Activated T-helper 9 cell treated with anti-CD3 and anti-CD28 coated beads, Interleukin-2, amount 50 U/mL, for 16 hours (primary cell): ENCODE results near the gene GSK3A.
A peak's percentile ranks its signal among the peaks of the same experiment; 100 is the strongest.

Experiments
- DNase-seq: peaks from one replicate; pipeline ENCODE4 v3.0.0-alpha.2; 2020; ENCODE audit warnings: low read depth

Gene GSK3A

DNA sequence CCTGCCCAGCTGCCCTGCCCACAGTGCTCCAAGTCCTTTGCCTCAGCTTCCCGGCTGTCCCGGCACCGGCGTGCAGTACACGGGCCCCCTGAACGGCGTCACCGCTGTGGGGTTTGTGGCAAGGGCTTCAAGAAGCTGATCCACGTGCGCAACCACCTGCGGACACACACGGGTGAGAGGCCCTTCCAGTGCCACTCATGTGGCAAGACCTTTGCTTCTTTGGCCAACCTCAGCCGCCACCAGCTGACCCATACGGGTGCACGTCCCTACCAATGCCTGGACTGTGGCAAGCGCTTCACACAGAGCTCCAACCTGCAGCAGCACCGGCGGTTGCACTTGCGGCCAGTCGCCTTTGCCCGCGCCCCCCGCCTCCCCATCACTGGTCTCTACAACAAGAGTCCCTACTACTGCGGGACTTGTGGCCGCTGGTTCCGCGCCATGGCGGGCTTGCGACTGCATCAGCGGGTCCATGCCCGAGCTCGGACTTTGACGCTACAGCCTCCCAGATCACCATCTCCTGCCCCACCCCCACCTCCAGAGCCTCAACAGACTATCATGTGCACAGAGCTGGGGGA, 16.6 kb downstream of the GSK3A start:
- no peak for DNase-seq

DNA sequence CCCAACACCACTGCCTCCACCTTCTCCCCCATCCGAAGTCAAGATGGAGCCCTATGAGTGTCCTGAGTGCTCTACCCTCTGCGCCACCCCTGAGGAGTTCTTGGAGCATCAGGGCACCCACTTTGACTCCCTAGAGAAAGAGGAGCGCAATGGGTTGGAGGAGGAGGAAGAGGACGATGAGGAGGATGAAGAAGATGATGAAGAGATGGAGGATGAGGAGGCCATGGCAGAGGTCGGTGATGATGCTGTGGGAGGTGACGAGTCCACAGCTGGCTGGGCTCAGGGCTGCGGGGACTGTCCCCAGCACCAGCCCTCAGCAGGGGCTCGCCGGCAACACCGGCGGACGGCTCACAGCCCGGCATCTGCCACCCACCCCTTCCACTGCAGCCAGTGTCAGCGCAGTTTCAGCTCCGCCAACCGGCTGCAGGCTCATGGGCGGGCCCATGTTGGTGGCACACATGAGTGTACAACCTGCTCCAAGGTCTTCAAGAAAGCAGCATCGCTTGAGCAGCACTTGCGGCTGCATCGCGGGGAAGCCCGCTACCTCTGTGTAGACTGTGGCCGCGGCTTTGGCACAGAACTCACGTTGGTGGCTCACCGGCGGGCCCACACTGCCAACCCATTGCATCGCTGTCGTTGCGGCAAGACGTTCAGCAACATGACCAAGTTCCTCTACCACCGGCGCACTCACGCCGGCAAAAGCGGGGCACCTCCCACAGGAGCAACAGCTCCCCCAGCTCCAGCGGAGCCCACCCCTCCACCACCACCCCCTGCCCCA, 17.3 kb downstream of the GSK3A start:
- DNase-seq = no peak

- DNase-seq = no peak
These were observed 21.7 kb downstream of the GSK3A start for GRCh38 chr19:42220751-42221097.

GRCh38 chr19:42219812-42220750, 22.3 kb downstream of the GSK3A start, which contains the start of gene ZNF526:
TSS of gene ZNF526 (plus strand) at chr19:42220312. CDS start at chr19:42224404, 4,092 bp downstream.
- peak; percentile 95 for DNase-seq

DNA sequence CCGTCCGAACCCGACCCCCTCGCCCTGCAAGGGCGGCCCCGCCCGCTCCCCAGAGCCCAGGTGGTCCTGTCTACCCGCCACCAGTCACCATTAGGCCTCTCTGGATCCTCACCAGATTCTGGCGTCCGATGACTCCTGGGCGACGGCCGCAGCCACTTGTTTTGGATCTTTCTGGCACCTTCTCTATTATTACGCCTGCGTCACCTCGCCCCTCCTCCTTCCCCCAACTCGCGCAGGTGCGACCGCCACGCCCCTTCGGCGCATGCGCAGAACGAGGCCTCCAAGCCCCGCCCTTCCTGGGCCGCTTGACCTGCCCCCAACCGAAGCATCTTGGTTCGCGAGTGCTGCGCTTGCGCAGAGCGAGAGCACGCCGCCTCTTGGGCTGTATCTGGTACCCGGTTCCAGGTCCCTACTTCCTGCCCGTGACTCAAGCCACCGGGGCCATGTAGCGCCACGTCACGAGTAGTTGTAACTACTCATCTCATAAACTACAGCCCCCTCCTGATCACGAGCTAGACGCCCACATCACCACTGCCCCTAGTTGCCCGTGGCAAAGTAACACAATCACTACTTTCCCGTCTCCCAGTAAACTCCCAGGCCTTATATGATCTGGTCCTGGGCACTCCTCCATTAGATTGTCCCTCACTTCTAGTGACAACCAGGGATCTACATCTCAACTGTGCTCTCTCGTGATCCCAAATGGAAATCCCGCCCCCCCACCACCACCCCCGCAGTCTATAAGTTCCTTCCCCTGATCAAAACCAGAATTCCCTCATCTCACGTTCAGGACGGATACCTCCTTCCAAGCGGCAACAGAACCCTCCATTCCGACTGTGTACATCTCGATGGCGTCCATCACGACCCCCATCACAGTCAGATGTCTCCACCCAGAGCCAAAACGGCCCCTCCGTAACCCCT, 24.6 kb downstream of the GSK3A start, which contains the start of gene DEDD2:
Gene DEDD2, minus strand, starts transcription at position 158 of the 918 bp plus-strand sequence. CDS start 670 bp downstream, outside the sequence.
- peak; percentile 99 for DNase-seq

DNA sequence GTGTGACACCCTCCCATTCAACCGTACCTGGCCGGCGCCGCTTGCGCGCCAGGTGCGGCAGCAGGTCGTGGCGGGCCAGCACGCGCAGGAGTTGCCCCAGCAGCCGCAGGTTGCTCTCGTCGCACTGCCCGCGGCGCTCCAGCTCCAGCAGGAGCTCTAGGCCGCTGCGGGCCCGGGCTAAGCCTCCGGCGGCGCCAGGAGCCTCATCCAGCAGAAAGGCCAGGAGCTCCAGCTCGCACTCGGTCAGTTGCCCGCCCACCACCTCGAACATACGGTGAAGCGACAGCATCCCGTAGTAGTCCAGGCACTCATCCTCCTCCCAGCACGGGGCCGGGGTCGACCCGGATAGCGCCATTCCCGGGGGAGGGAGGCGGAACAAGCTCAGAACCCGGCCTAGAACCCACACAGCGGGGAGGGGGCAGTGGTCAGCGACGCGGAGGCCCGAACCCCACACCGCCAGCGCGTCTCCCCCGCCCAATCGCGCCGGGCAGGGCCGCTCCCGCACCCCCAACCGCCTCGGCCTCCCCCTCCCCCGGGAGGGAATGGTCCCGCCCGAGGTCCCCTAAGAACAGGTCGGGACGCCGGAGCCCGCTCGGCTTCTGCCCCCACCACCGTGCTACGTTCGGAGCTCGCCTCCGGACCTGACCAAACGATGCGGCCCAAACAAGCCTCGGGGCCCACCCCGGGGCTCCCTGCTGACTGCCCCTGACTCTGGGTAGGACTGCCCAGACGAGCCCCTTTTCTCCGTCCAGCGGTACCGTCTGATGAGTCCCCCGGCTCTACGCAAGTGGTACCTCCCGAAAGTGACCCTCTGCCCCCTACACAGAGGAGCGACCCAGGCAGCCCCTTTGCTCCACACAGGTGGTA, 25.5 kb downstream of the GSK3A start:
- peak; percentile 12 for DNase-seq

- DNase-seq = no peak
These were observed 27.5 kb downstream of the GSK3A start for GRCh38 chr19:42214810-42215485.

DNA sequence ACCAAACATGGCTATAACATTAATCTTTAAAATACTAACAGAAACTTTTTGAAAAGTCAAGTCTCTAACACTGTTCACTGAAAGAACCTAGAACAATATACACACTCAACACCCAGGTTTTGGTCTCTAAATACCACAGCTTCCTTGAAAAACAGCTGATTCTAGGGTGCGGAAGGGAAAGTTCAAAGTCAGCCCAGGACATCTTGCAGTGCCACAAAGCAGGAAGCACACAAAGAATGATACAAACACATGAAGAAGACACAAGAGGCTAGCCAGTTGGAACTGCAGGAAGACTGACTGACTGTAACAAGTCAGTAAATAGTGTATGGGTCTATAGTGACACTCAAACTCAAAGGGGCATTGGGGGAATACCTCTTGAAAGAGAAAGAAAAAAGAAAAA, 29.5 kb downstream of the GSK3A start:
- DNase-seq = no peak

GRCh38 chr19:42208612-42209011, 33.8 kb downstream of the GSK3A start:
- no peak for DNase-seq

GRCh38 chr19:42207767-42208271, 34.6 kb downstream of the GSK3A start:
- no peak for DNase-seq

GRCh38 chr19:42206871-42207755, 35.3 kb downstream of the GSK3A start:
- no peak for DNase-seq

GRCh38 chr19:42204664-42205063, 37.7 kb downstream of the GSK3A start:
- no peak for DNase-seq

DNA sequence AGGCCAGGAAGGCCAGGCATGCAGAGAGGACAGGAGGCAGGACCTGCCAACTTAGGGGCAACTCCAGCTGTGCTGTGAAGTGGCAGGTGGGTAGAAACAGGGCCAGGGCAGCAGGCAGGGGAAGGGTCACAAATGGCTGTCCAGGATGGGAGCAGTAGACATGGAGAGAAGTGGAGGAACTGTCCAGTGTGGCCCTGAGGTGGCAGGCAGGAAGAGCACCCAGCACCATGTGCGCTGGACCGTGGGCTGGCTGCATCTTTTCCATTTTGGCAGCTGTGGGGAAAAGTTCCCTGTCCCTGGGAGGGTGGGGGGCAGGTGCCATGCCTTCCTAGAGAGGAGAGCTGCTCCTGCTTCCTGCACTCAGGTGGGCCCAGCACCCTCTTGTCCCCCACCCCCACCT, 38.7 kb downstream of the GSK3A start:
- no peak for DNase-seq

DNA sequence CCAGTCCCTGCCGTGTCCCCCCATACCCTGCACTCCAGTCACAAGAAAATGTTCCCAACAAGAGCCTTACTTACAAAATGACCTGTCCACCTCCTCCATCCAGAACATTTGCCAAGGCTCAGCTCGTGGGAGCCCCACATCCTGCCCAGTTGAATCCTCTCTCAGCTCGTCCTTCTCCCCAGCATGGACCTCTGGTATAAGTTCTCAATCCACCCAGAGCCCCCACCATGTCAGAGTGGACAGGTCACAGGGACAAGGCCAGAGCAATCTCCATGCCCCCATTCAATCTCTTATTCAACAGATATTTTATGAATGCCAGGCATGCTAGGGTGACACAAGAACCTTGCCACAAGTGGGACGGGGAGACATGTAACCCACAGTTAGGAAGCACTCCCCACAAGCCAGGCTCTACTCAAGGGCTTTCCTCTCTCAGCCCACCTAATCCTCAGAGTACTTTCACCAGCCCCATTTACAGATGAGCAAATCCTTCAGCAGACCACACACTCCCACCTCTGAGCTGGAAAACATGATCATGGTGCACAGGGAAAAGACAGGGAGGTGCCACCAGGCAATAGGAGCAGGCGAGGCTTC, 40.0 kb downstream of the GSK3A start:
- no peak for DNase-seq

- DNase-seq = no peak
These were observed 40.7 kb downstream of the GSK3A start for GRCh38 chr19:42201489-42202289.

- DNase-seq = no peak
These were observed 42.2 kb downstream of the GSK3A start for GRCh38 chr19:42200116-42200715.
